Mucosa of gallbladder (tissue), 1 donor: ENCODE results near the gene AFF3. TPM values are rescaled to one million over a fixed set of nuclear protein-coding genes. Genes with fewer than 3 reads are reported as not detected.

Source experiments
- total RNA-seq: library from RNA; stranded (reverse); gene quantifications from one replicate; pipeline ENCODE4 v1.2.1, GENCODE V29; 2021
- donor health status: DM: no; HTN: no; CAD: no.

AFF3 gene
- total RNA-seq, 1 donor from 2014 or later: 9.1 TPM

Other genes starting within 250 kb of the AFF3 start
- gene LONRF2, start 179.9 kb upstream of the AFF3 start, total RNA-seq: 11.2 TPM